DOHH2 (cell line): ENCODE data around the gene KCNMA1.

Experiments used
- EZH2phosphoT487 ChIP-seq: fragments of 200-600 bp; sonication (generic); IDR thresholded peaks from 2 replicates; pipeline ENCODE4 v1.6.1; 2017; ENCODE audit warnings: borderline replicate concordance, mild to moderate bottlenecking, antibody characterized with exemption, low read length, moderate library complexity, mixed read lengths
- TF ChIP-seq, protein P1 (sequence below): fragments of 200-600 bp; sonication (generic); IDR thresholded peaks from one replicate; pipeline ENCODE4 v1.5.1; 2014; ENCODE audit warnings: antibody characterized with exemption, mild to moderate bottlenecking, low read depth, low read length; ENCODE audit not compliant: poor library complexity, severe bottlenecking

DNA sequence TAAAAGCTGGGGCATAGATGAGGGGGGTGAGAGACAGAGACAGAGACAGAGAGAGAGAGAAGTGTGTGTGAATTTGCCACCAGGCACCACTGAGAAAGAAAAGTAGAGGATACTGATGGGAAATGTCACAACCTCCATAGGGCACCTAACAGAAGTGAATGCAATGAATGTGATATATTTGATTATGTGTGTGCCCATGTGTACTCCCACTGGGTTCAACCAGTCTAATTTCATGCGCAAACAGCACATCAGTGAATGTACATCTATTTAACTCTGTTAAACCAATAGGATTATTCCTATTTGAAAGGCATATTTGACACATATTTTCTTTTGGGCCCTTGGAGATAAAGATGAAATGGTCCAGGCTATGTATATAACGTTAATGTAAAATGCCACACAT is 241.3 kb downstream of the KCNMA1 start:
- TF ChIP-seq, protein P1, sequence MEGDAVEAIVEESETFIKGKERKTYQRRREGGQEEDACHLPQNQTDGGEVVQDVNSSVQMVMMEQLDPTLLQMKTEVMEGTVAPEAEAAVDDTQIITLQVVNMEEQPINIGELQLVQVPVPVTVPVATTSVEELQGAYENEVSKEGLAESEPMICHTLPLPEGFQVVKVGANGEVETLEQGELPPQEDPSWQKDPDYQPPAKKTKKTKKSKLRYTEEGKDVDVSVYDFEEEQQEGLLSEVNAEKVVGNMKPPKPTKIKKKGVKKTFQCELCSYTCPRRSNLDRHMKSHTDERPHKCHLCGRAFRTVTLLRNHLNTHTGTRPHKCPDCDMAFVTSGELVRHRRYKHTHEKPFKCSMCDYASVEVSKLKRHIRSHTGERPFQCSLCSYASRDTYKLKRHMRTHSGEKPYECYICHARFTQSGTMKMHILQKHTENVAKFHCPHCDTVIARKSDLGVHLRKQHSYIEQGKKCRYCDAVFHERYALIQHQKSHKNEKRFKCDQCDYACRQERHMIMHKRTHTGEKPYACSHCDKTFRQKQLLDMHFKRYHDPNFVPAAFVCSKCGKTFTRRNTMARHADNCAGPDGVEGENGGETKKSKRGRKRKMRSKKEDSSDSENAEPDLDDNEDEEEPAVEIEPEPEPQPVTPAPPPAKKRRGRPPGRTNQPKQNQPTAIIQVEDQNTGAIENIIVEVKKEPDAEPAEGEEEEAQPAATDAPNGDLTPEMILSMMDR = no peak
- TF ChIP-seq EZH2phosphoT487 = no peak
